Measurements from ENCODE around the gene LRMDA.

The LRMDA gene

GRCh38 chr10:75476985-75477384, 45.6 kb downstream of the LRMDA start:
- DNase-seq (ENCODE audit: low spot score), result no peak

DNA sequence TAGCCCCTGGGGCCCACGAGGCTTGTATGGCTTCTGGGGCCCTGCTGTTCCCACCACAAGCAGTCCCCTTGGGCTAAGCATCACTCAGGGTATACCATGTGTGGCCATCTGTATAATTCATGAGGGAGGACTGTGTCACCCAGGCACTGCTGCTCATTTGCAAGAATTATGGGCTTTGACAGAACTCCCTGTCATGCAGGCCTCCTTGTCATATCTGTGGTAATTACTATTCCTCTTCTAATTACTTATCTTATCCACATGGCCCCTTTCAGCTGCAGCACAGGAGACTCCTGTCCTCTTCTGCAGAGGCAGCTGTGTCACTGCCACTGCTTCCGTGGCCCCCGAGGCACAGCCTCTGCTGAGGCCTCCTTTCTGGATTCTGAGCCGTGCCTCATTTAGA, 46.3 kb downstream of the LRMDA start:
- no peak for DNase-seq (ENCODE audit: low spot score)

- no peak for DNase-seq (ENCODE audit: low spot score)
Observed at GRCh38 chr10:75480374-75480773, 49.0 kb downstream of the LRMDA start.

DNA sequence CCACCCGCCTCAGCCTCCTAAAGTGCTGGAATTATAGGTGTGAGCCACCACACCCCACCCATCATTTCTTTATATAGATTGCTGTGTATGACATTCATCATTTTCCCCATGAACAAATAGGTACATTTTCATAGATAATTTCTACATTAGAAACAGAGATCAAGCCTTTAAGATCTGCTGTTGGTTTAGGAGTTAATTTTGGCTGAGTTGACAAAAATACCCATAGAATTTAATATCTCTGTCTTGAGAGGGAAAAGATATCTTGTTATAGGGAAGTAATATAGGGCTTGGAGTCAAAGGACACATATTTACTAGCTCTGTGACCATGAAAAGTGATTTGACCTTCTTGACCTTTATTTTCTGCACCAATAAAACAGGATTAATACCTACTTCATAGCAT, 51.8 kb downstream of the LRMDA start:
- no peak for DNase-seq (ENCODE audit: low spot score)

- no peak for DNase-seq (ENCODE audit: low spot score)
Observed at GRCh38 chr10:75484717-75485116, 53.3 kb downstream of the LRMDA start.

DNA sequence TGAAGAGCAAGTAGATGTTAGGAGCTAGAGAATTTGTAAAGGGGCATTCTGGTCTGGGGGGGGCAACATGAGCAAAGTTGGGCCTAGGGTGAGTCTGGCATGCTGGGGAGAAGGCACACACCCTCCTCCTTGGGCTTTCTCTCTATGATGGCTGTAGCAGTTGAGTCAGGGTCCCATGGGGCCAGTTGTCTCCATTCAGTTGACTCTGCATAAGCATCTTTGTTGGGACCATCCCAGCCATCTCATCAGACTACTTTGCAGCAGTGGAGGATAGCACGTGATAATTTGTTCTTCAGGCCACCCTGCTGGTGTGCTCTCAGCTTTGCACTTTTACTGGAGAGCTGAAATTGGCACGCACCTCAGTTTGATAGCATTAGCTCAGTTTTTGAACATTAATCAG, 55.2 kb downstream of the LRMDA start:
- no peak for DNase-seq (ENCODE audit: low spot score)

GRCh38 chr10:75487087-75487754, 55.8 kb downstream of the LRMDA start:
- no peak for DNase-seq (ENCODE audit: low spot score)

GRCh38 chr10:75487755-75488125, 56.3 kb downstream of the LRMDA start:
- DNase-seq (ENCODE audit: low spot score), result no peak

GRCh38 chr10:75492173-75492925, 60.9 kb downstream of the LRMDA start:
- no peak for DNase-seq (ENCODE audit: low spot score)

GRCh38 chr10:75493464-75493863, 62.0 kb downstream of the LRMDA start:
- no peak for DNase-seq (ENCODE audit: low spot score)

GRCh38 chr10:75495434-75496190, 64.2 kb downstream of the LRMDA start:
- DNase-seq (ENCODE audit: low spot score), result no peak

GRCh38 chr10:75496191-75496567, 64.8 kb downstream of the LRMDA start:
- no peak for DNase-seq (ENCODE audit: low spot score)

- peak; percentile 55 for DNase-seq (ENCODE audit: low spot score)
Observed at GRCh38 chr10:75497997-75498883, 66.8 kb downstream of the LRMDA start.

- DNase-seq (ENCODE audit: low spot score), result no peak
Observed at GRCh38 chr10:75498884-75499350, 67.5 kb downstream of the LRMDA start.

DNA sequence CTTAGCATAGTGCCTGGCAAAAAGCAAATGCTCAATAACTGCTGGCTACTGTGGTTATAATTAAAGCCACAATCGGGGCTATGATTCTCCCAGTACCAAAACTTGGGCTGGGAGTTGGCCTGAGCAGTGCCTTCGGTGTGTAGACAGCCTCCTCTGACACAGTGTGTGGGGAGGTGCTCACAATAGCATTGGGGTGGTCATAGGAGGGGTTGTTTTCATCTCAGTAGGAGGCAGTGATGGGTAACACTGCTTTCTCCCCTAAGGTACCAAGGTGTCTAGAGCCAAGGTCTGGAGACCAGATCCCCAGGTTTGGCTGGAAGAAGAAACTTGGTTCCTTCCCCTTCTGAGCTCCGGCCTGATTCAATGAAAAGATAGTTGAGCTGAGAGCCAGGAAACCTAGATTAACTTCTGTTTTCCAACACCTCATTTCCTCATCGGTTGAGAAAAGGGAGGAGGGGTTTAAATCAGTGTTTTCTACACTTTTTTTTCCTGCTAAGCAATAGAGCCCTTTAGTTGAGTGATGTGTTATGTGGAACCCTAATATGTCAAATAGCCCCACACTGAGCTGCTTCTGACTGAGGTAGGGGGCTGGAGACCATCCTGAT, 68.2 kb downstream of the LRMDA start:
- no peak for DNase-seq (ENCODE audit: low spot score)

GRCh38 chr10:75502389-75502788, 71.0 kb downstream of the LRMDA start:
- DNase-seq (ENCODE audit: low spot score), result no peak

- DNase-seq (ENCODE audit: low spot score), result no peak
Observed at GRCh38 chr10:75502838-75503237, 71.4 kb downstream of the LRMDA start.

GRCh38 chr10:75505293-75505692, 73.9 kb downstream of the LRMDA start:
- no peak for DNase-seq (ENCODE audit: low spot score)

GRCh38 chr10:75505840-75506506, 74.5 kb downstream of the LRMDA start:
- DNase-seq (ENCODE audit: low spot score), result no peak

- DNase-seq (ENCODE audit: low spot score), result no peak
Observed at GRCh38 chr10:75506930-75507329, 75.5 kb downstream of the LRMDA start.

DNA sequence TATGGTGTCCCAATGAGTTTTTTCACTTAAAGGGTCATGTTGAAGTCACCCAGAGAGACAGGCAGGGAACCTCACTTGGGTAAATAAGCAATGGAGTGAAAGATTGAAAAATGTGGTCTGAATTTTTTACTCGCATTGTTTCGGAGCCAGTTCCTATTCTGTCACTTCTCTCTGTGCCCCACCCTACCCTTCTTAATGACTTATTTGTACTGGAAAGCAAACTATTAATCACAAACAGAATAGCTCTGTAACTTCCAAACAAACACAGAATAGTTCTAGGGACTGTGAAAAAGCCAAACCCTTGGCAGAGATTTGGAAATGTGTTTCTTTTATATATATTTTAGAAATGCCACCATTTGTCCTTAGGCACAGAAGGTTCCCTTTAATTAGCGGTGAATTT, 76.0 kb downstream of the LRMDA start:
- no peak for DNase-seq (ENCODE audit: low spot score)
